ENCODE data around the gene ARHGAP26.

The ARHGAP26 gene

GRCh38 chr5:143041972-143042770 is 272.0 kb downstream of the ARHGAP26 start:
- no peak overlapping the region for H3K4me3 ChIP-seq (replicated peaks; ENCODE audit: low read depth, low read length)
- no peak for DNase-seq (ENCODE audit: extremely low read depth, low read depth)
- TF ChIP-seq, protein P1, sequence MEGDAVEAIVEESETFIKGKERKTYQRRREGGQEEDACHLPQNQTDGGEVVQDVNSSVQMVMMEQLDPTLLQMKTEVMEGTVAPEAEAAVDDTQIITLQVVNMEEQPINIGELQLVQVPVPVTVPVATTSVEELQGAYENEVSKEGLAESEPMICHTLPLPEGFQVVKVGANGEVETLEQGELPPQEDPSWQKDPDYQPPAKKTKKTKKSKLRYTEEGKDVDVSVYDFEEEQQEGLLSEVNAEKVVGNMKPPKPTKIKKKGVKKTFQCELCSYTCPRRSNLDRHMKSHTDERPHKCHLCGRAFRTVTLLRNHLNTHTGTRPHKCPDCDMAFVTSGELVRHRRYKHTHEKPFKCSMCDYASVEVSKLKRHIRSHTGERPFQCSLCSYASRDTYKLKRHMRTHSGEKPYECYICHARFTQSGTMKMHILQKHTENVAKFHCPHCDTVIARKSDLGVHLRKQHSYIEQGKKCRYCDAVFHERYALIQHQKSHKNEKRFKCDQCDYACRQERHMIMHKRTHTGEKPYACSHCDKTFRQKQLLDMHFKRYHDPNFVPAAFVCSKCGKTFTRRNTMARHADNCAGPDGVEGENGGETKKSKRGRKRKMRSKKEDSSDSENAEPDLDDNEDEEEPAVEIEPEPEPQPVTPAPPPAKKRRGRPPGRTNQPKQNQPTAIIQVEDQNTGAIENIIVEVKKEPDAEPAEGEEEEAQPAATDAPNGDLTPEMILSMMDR (IDR thresholded peaks at IDR 0.05; ENCODE audit: low read depth, low read length, missing control alignments): no peak

DNA sequence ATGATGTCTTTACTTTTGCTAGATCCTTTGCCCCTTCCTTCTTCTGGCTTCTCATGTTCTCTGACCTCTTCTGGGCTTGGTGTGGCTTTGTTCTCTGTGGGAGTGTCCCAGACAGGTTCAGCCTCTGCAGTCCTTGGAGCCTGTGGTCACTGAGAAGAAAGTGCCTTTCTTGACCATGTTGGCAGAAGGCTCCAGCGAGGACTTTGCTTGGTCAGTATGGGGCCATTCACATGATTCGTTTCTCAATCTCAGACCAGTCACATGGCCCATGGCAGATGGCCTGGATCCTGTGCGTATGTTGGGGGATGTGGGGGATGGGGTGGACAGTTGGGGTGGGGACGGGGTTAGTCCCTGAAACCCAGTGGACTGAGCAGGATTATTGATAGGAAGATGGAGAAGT is 274.1 kb downstream of the ARHGAP26 start:
- H3K4me3 ChIP-seq (replicated peaks; ENCODE audit: low read depth, low read length): no peak overlapping the region
- DNase-seq (ENCODE audit: extremely low read depth, low read depth): no peak
- TF ChIP-seq, protein P1 (IDR thresholded peaks at IDR 0.05; ENCODE audit: low read depth, low read length, missing control alignments): no peak

GRCh38 chr5:143045062-143045461 is 274.9 kb downstream of the ARHGAP26 start:
- TF ChIP-seq, protein P1 (IDR thresholded peaks at IDR 0.05; ENCODE audit: low read depth, low read length, missing control alignments): no peak
- DNase-seq (ENCODE audit: extremely low read depth, low read depth): no peak
- H3K4me3 ChIP-seq (replicated peaks; ENCODE audit: low read depth, low read length): no peak overlapping the region

- H3K4me3 ChIP-seq (replicated peaks; ENCODE audit: low read depth, low read length): no peak overlapping the region
- TF ChIP-seq, protein P1 (IDR thresholded peaks at IDR 0.05; ENCODE audit: low read depth, low read length, missing control alignments): no peak
- DNase-seq (ENCODE audit: extremely low read depth, low read depth): no peak
These were observed 276.1 kb downstream of the ARHGAP26 start for GRCh38 chr5:143046314-143046713.

GRCh38 chr5:143047091-143047490 is 276.9 kb downstream of the ARHGAP26 start:
- TF ChIP-seq, protein P1 (IDR thresholded peaks at IDR 0.05; ENCODE audit: low read depth, low read length, missing control alignments): no peak
- no peak overlapping the region for H3K4me3 ChIP-seq (replicated peaks; ENCODE audit: low read depth, low read length)
- no peak for DNase-seq (ENCODE audit: extremely low read depth, low read depth)

DNA sequence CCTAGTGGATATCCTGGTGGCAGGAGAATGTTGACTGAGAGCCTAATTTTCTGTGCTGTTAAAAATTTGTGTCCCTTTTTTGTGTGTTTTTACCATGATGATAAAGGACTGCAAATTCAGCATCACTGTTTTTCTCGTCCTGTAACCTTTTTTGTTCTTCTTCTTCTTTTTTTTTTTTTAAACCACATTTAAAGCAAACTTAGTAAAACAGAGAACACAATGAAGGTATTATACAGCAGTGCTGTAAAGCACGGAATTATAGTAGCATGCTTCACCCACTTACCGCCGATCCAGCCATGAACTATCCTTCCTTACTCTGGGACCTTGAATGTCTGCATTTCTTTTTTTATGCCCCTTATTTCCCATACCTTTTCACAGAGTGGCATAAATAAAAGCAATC is 280.0 kb downstream of the ARHGAP26 start:
- DNase-seq (ENCODE audit: extremely low read depth, low read depth): no peak
- H3K4me3 ChIP-seq (replicated peaks; ENCODE audit: low read depth, low read length): no peak overlapping the region
- TF ChIP-seq, protein P1 (IDR thresholded peaks at IDR 0.05; ENCODE audit: low read depth, low read length, missing control alignments): no peak

Measured in HFF-Myc (cell line).